Fibroblast of skin of scalp (primary cell): ENCODE data around the gene SIGLEC11.
"Not testable (repeated sequence)": the region's sequence is repeated elsewhere in the genome, so short reads cannot be mapped to it uniquely, and the experiment has no call there.

Experiments
- DNase-seq: peaks from one replicate; pipeline ENCODE4 v3.0.0-alpha.2; 2013

SIGLEC11 gene

DNA sequence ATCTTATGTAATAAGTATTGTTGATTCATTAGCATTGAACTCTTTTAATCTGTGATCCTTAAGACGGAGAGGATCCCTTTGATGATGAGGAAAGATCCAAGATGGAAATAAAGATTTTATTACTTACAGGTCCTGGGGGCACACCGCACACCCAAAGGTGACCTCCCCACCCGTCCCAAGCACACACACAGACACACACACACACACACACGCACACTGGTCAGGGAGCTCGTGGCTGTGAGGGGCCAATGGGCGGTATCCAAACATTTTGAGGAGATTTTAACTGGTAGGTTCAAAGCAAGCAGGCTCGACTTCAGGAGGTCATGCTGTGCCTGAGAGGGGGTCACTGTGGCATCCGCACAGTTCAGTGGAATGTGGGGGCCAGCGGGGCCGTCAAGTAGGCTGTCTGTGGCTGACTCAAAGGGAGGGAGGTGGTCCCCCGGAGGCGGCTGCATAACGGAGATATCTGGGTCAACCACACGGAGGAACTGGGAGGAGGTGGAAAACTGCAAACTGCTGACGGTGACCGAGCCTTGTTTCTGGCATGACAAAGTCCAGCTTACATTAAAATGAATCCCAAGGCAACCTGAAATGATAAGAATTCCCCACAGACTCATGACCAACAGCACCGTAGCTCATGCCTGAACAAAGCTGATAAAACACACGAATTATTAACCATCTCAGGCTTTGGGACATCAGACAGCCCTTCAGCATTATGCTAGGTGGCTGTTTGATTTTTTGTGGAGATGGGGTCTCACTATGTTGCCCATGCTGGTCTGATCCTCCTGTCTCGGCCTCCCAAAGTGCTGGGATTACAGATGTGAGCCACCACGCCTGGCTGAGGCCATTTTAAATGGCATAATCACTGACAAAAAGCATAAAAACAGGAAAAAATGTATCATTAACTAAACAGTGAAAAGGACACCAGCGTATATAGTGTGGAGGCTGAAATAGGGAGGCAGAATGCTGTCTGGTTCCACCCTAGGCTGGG is 20.9 kb upstream of the SIGLEC11 start:
- DNase-seq: no peak

DNA sequence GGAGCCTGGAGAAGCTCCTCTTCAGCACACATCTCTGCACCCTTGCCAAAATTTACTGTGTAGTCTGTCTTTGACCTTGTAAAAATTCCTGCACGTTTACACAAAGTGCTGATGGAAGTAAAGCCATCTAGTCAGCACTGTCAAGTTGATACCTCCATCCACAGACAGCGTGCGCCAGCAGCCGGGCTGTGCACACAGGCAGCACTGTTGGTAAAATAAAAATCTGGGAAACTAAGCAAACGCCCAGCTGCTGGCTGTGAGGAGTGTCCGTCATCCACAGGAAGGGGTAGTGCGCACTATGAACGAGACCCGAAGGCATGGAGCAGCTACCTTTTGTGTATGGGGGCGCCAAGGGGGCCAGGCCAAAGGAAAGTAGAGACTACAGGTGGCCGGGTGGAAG is 17.4 kb upstream of the SIGLEC11 start:
- DNase-seq: no peak

DNA sequence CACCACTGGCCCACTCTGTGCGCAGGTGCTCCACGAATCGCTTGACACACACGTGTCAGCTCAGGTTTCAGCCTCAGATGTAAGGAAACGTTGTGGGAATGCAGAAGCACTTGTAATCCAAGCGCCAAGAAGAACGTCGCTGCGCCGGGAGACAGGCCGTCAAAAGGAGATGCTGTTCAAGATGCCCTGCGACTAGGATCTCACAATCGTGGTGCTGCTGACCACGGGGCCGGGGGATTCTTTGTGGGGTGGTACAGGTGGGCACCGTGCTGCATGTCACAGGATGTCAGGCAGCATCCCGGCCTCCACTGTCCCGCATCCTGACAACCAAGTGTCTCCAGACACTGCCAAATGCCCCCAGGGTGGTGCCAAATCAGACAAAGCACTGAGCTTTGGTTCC is 16.9 kb upstream of the SIGLEC11 start:
- DNase-seq: no peak

DNA sequence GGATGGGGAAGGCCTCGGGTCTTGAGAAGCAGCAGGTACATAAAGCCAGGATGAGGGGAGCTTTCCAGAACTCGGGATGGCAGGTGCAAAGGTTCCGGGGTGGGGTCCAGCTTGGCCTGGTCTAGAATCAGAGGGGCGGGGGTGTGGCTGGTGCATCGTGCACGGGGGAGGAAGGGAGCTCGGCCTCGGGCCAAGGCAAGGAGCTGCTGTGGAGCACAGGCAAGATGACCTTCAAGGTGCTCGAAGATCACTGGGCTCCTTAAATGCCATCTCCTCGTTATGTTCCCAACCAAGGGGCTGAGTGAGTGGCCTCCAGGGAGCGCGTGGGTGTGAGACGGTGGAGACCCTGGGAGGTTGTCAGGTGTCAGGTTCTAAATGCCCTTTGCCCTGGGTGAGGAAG is 16.1 kb upstream of the SIGLEC11 start:
- no peak for DNase-seq

DNA sequence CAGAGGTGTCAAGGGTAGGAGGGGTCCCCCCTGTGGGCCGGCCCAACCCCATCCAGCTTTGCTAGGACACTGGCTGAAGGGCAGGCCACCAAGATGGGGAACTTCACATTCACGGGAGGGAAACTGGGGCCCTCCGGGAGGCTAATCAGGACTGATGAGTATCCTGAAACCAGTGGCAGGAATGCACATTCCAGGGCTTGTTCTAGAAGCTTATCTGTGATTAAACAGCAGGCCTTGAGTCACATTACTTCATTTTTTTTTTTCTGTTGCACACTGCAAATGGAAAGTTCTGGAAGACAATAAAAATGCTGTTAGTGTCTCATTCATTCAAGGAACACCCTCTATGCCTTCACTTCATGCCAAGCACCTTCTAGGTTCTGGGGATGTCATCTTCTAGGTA is 15.5 kb upstream of the SIGLEC11 start:
- no peak for DNase-seq

DNA sequence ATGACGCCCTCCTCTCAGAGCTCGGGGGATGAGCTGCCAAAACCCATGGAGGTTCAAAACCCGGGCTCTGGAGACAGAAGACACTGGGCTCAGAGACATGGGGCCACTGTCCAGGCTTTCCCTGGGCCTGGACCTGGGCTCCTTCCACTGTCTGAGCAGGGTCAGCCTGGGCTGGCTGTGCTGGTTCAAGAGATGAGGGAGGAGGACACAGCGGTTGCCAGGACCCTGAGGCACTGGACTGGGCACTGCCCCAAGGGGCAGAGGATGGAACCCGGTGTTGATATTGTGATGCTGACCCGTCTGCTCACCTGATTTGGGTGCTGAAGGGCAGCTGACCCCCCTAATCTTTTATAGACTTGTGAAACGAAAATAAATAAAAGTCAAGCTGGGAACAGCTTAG is 14.1 kb upstream of the SIGLEC11 start:
- no peak for DNase-seq

DNA sequence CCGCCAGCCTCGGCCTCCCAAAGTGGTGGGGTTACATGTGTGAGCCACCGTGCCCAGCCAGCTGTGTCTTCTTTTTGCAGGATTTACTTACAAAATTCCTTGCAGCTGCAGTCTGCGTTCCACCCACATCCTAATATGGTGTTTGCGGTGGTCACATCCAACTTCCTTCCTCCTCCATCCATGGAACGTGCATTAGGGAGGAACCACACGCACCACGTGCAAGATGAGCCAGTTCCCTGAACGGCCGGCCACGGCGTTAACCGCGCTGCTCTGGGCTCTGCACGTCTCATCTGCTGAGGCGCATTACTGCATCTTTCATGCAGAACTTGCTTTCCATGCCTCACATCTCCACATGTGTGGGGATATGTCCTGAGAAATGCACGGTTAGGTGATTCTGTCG is 13.0 kb upstream of the SIGLEC11 start:
- no peak for DNase-seq

DNA sequence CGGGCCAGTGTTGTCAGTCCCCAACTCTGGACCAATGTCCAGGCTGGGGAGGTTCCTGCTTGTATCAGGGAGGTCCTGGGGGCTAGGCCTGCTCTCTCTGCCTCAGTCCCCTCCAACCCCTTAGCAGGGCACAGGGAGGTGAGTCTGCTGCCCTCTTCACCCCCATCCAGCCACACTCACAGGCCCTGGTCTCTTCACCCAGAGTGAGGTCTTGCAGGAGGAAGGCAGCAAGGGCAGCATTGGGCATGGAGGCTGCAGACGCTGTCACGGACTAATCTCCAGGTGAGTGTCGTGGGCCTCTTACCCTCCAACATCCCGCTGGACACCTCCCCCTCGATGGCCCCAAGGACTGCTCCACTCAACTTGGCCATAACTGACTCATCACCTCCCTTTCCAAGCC is 11.9 kb upstream of the SIGLEC11 start:
- no peak for DNase-seq

DNA sequence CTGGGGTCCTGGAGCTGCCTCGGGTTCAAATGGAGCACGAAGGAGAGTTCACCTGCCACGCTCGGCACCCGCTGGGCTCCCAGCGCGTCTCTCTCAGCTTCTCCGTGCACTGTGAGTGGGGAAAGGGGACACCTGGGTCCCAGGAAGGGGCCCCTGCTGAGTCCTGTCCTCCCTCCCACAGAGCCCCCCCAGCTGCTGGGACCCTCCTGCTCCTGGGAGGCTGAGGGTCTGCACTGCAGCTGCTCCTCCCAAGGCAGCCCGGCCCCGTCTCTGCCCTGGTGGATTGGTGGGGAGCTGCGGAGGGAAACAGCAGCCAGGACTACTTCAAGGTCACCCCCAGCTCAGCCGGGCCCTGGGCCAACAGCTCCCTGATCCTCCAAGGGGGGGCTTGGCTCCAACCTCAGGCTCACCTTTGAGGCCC is 11.0 kb upstream of the SIGLEC11 start:
- DNase-seq: no peak

DNA sequence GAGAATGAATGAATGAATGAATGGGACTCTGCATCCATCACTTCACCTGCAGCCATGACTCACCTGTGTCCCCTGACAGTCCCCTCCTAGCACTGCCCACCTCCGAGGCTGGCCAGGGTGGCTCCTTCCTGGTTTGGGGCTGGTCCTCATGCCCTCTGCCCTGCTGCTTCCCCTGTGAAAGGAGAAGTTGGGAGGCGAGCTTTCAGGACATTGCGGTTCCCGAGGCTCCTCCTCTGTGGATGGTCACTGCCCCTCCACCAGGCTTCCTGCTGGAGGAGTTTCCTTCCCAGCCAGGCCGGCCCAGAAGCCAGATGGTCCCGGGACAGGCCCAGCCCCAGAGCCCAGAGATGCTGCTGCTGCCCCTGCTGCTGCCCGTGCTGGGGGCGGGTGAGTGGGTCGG is 8.4 kb upstream of the SIGLEC11 start:
- not testable (repeated sequence) for DNase-seq

DNA sequence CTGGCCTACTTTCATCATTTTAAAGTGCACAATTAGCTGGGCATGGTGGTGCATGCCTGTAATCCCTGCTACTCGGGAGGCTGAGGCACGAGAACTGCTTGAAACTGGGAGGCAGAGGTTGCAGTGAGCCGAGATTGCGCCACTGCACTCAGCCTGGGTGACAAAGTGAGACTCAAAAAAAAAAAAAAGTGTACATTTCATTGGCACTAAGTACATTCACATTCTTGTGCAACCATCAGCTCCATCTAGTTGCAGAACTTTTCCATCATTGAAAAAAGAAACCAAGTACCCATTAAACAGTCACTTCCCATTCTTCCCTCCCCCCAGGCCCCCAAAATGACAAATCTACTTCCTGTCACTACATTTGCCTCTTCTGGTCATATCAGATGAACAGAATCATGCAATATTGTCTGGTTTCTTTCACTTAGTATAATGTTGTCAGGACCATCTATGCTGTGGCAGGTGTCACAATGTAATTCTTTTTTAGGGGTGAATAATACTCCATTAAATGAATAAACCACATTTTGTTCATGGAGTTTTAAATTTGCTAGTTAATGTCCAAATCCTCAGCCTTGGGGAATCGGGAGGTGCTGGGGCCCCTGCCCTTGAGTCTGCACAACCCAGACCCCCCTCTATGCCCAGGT is 7.4 kb upstream of the SIGLEC11 start:
- DNase-seq: no peak

DNA sequence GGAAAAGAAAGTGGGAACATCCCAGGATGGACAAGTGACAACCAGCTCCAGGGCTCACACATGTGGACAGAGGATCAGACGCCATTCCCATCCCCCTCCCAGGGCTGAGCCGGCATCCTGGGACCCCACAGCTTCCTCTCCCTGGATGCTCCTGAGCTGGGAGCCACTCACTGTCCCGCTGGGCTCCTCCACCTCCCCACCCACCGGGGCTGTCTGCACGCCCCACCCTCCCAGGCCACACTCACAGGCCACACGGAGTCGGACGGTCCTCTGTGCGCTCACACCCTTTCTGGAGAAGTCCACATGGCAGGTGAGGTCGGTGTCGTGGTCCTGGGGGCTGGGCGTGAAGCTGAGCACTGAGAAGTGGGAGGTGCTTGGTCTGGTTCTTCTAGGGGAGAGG is 1.1 kb downstream of the SIGLEC11 start:
- DNase-seq: not testable (repeated sequence)

DNA sequence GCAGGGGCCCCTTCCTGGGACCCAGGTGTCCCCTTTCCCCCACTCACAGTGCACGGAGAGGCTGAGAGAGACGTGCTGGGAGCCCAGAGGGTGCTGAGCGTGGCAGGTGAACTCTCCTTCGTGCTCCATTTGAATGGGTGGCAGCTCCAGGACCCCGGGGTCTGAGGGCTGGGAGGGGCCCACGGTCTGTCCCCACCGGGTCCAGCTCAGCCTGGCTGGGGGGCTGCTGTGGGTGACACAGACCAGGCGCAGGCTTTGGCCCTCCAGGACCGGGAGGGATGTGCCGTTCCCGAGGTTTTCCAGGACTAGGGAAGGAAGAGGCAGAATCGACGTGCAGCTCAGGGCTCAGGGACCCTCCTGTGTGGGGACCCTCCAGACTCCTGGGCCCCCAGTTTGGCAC is 2.4 kb downstream of the SIGLEC11 start:
- DNase-seq: not testable (repeated sequence)

DNA sequence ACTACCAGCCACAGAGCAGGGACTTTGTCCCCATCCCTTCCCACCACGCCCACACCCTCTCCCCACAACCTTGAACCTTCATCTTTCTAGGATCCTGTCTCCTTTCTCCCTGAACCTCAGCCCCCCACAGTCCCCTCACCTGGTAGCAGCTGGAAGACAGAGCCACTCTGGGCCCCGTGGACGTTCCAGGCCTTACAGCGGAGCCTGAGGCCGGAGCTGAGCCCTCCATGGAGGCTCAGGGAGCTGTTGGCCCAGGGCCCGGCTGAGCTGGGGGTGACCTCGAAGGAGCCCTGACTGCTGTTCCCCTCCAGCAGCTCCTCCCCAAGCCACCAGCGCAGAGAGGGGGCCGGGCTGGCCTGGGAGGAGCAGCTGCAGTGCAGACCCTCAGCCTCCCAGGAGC is 2.8 kb downstream of the SIGLEC11 start:
- DNase-seq: not testable (repeated sequence)

DNA sequence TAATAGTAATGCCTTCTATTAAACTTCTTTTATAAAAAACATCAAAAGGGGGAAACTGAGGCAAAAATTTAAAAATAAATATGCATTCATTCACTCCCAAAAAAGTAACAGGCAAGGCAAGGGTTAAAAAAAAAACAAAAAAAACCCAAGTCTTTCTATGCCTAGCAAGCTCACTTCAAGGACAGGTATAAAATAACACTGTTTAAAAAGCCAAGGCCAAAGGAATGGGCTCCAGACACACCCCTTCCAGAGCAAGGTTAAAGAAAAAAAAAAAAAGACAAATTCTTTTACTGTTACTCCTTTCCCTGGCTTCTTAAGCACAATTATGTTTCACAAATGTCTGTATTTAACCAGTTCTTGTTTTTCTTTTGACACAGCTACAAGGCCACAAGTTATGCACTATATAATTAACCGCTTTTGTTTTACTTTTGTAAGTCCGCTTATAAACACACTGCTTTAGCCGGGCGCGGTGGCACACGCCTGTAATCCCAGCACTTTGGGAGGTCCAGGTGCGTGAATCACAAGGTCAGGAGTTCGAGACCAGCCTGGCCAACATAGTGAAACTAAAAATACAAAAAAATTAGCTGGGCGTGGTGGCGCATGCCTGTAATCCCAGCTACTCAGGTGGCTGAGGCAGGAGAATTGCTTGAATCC is 3.6 kb downstream of the SIGLEC11 start:
- no peak for DNase-seq

DNA sequence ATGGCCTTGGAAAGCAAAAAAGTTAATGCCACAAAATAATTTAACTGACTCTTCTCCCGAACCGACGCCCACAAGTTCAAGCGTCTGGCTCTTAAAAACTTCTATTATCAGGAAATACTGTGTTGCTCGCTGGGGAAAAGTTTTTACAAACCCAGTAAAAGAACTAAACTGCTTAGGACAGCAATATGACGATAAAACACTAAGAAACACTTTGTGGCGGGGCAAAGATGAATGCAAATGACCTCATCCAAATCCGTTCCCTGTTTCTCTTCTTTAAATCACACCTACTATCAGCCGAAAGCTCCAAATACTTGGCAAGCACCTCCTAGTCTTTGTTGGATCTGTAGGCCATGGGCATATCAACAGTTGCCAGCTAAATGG is 4.9 kb downstream of the SIGLEC11 start:
- DNase-seq: no peak

DNA sequence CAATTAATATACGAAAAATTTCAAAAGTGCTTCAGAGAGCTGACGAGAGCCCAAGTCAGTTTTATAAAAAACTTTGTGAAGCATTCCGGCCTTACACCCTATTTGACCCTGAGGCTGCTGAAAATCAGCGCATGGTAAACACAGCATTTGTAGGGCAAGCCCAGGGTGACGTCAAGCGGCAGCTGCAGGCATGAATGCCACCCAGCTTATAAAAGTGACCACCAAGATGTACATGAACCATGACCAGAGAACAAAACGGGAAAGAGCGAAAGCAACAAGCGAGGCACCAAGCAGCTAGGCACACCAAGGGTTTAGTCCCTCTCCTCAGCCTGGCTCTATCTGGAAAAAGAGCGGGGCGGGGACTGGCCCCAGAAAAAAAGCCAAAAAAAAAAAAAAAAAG is 6.0 kb downstream of the SIGLEC11 start:
- DNase-seq: no peak

DNA sequence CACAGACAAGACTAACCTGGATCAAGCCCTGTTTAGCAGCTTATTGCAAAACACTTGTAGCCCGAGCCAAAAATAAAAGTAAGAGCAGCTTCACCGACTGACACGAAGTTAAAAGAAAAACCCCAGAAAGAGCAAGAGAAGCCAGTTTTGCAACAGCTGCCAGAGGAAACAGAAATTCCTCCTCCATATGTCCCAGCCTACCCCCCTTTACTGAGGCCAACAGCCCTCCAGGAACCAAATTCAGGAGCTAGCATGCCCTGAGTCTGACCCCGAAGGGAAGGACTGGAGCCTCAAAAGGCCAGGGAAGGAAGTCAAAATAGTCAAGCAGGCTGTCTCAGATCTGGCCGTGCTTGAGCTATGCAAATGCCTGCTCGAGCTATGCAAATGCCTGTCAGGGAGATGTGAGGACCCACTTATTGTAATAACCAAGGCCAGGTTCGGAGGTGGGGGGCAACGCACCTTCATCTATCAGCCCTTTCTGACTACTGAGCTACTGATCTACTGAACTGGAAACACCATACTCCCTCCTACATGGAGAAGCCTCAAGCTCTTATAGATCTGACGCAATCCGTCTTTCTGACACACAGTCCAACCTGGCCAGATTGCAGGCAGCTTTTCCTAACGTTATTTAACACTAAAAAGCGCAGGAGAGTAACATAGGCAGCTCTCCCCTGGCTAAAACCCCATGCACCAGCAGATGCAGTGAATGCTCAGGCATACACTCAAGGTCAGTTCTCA is 6.7 kb downstream of the SIGLEC11 start:
- DNase-seq: no peak

DNA sequence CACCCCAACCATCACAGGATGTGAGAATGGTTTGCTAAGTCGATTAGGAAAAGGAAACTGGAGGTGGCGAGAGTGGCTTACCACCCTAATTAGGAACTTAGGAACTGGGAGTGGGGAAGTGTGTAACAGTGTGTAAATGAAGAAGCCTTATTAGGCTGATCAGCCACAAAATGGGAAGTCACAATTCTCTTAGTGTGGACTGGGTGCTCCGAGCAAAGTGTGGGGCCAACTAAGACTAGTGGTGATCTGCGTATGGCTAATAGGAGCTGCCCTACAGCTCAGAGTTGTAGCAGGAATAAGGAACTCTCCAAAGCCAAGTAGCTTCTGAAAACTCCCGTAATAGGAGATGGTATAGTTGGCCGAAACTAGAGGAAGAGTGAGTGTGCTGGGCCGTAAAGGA is 7.6 kb downstream of the SIGLEC11 start:
- no peak for DNase-seq

DNA sequence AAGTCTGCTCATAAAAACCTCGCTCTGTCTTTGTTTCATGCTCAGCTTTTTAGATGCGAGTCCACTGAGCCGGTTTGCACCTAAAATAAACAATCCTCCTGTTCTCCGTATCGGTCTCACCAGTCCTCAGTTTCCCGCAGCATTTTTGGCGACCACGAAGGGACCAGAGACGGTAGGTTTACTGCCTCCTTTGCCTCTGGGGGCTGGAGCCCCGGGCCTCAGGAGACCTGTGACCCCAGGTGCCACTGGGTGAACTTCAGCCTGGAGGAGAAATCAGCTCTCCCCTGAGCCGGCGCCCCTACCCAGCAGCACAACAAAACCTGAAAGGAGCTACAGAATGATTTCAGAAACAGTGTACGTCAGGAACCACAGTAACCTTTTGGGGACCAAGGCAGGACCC is 8.1 kb downstream of the SIGLEC11 start:
- no peak for DNase-seq

DNA sequence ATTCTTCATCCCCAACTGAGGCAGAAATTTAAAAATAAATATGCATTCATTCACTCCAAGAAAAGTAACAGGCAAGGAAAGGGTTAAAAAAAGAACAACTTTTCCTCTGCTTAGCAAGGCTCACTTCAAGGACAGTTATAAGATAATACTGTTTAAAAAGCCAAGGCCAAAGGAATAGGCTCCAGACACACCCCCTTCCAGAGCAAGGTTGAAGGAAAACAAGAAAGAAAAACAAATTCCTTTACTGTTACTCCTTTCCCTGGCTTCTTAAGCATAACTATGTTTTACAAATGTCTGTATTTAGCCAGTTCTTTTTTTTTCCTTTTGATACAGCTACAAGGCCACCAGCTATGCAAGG is 8.5 kb downstream of the SIGLEC11 start:
- DNase-seq: no peak

DNA sequence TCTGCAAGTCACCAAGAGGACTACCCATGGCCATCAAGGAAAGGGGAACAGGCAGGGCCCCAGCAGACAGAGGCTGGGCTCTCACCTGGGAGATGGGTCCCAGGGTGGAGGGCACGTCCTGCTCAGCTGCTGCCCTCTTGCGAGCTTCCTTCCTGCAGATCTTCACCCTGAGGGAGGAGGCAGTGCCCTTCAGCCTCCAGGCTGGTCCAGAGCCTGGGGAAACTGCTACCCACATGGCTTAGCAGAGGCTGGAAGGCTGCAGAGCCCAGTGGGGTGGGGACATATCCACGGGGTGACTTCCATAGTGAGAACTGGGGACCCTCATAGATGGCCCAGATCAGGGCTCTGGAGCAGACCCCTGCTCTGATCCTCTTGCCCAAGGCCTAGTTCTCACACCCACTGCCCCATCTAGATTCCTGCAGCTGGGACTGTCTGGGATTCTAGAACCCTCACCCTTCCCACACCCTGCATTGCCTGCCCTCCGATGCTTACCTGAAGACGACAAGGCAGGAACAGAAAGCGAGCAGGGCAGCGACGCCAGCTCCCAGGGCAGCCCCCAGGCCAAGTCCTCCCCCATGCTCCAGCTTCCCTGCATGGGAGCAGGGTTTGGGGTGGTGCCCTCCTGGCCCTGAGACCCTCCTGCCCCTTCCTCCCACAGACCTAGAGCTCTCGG is 9.0 kb downstream of the SIGLEC11 start:
- DNase-seq: no peak
